HG02852 (cell line): ENCODE results near the gene EFHD2.
A peak's percentile ranks its signal among the peaks of the same experiment; 100 is the strongest.
"Not testable (repeated sequence)": the region's sequence is repeated elsewhere in the genome, so short reads cannot be mapped to it uniquely, and the experiment has no call there.

Source experiments
- ATAC-seq: cut with Tn5 transposase; IDR thresholded peaks from one replicate; pipeline ENCODE4 v1.9.1; 2021; ENCODE audit warnings: mild to moderate bottlenecking, moderate library complexity; ENCODE audit not compliant: unreplicated experiment

EFHD2 gene

DNA sequence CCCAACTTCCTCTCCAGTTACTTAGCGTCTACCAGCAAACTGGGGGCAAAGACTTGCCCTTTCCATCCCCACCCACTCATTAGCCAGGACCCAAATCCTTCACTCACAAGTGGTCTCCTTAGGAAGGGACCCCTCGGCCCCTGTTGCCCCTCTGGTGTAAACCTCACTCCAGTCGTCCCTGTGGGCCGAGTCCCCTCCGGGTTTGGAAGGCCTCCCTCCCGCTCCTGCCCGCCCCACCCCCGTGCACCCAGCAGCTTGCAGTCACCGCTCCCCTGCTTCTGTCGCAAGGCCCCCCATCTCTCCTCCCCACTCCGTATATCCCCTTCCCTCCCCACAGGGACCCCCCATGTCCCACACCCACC lies 1.2 kb downstream of the EFHD2 start:
- ATAC-seq = no peak

- ATAC-seq = peak; percentile 36
Measured at GRCh38 chr1:15411593-15412137, 2.0 kb downstream of the EFHD2 start.

- ATAC-seq = no peak
Measured at GRCh38 chr1:15412175-15412800, 2.6 kb downstream of the EFHD2 start.

DNA sequence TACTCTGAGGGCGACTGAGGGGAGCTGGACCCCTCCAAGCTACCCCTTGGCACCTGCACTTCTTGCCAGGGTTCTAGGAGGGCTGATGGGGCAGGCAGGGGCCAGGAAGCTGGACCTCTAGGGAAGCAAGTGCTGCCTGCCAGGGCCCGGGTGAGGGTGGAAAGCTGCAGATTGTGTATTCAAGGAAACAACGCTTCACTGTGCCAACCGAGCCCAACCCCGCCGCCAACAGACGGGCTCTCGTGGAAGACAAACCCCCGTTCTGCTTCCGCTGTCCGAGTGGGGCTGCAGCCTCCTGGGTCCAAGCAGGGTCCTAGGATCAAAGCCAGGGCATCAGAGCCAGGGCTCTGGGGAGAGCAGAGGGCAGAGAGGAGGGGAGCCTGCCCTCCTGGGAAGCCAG lies 3.2 kb downstream of the EFHD2 start:
- ATAC-seq = no peak

- ATAC-seq = no peak
Measured at GRCh38 chr1:15413563-15414444, 4.1 kb downstream of the EFHD2 start.

DNA sequence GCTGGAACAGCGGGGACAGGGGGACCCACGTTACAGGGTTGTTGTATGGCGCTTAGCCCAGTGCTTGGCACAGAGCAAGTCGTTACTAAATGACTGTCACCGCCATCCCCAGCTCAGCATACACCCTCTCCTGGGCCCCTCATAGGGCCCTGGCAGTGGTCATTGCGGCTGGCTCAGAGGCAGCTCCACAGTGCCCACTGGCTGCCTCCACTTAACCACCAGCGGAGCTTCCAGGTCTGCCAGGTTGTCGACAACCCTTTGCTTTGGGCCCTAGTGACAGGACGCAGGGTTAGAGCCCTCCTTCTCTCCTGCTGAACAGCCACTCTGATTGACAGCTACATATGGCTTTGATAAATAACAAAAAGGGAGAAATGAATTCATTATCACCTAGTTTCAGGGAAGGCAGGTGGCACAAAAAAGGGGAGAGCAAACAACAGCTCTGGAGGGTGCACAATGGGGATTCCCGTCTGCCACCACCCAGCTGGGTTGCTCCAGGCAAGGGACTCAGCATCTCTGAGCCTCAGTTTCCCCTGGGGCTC lies 4.8 kb downstream of the EFHD2 start:
- no peak for ATAC-seq

DNA sequence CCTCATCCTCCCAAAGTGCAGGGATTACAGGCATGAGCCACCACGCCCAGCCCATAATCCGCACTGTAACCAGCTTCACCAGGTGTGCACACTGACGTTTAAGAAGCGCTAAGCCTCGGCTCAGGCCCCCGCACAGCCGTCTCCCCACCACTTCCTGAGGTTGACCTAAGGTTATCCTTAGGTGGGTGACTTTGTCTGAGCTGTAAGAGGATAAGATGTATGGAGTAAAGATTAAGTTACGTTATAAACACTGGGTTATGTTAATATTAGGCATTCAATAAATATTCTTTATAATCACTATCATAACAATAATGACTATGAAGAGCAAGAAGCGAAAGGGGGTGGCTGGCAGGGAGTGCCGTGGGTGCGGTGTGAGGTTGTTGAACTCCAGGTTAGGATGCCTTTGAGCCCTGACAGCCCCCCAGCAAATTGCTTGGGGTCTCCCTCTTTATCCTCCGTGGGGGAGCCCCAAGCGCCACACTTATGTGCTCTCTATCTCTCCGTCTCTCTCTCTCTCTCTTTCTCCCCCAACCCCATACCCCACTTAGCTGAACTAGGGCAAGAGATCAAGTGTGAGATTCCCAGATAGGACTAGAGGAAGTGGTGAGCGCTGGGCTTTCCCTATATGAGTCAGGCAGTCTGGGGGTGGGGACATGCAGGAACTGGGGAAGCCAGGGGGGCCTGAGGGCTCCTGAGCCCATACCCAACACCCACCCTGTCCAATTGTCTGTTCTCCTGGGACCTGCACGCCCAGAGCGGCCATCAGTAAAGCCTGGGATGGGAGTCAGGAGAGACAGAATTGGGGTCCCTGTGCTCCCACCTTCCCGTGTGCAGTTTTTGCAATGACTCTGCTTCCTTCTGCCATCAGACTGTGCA lies 7.6 kb downstream of the EFHD2 start:
- ATAC-seq = peak; percentile 42

DNA sequence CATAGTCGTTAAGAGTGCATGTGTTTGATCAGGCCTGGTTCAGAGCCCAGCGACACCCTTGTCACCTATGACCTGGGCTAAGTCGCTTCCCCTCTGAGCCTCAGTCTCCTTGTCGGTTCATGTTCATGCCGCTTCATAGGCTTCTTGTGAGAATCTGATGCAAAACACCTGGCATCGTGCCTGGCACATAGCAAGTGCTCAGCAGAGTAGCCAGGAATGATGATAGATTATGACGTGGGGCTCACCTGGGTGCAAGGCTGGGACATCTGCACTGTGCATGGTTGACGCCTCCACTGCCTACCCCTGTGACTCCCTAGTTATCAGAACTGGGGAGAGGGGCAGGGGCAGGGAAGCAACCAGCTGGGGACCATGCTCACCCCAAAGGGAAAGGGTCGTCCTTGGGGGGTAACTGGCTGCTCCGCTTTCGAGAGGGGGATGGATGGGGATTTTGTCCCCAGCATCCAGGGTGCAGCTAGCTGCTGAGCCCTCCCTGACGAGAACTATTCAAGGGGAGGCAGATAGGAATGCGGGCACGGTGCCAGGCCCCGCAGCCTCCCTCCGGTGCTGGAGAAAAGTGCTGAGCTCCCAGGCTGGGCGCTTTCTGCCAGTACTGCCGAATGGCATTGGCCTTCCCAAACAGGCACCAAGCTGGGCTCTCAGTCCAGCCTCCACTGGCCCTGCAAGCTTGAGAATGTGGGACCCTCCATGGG lies 9.3 kb downstream of the EFHD2 start:
- no peak for ATAC-seq

- no peak for ATAC-seq
Measured at GRCh38 chr1:15420853-15421465, 11.3 kb downstream of the EFHD2 start.

- no peak for ATAC-seq
Measured at GRCh38 chr1:15422871-15423270, 13.2 kb downstream of the EFHD2 start.

- ATAC-seq = no peak
Measured at GRCh38 chr1:15423355-15424077, 13.8 kb downstream of the EFHD2 start.

- ATAC-seq = no peak
Measured at GRCh38 chr1:15424146-15424667, 14.5 kb downstream of the EFHD2 start.

DNA sequence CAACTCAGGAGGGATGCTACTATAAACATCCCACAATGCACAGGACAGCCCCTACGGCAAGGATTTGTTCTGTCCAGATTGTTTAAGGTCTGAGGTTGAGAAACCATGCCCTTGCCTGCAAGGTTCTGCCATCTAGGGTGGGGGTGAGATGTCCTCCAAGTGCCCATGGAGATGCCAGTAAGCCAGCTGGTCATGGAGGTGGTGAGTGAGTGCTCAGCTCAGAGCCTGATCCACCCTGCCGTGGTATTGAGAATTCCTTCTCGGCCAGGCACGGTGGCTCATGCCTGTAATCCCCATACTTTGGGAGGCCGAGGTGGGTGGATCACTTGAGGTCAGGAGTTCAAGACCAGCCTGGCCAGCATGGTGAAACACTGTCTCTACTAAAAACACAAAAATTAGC lies 15.3 kb downstream of the EFHD2 start:
- no peak for ATAC-seq

DNA sequence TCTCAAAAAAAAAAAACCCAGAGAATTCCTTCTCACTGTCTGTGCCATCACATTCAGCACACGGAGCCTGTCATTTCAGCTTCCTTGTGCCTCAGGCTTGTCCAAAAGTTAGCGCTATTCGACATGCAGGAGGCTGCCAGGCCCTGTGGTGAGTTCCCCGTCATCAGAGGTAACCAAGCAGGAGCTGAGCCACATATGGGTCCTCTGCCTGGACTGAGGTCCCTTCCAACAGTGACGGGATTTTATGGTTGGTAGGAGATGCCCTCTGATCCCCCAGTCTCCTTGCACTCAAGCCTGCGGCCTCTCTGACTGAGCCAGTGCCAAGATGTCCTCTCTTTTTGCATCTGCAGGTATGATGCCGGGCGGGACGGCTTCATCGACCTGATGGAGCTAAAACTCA lies 15.8 kb downstream of the EFHD2 start:
- no peak for ATAC-seq

DNA sequence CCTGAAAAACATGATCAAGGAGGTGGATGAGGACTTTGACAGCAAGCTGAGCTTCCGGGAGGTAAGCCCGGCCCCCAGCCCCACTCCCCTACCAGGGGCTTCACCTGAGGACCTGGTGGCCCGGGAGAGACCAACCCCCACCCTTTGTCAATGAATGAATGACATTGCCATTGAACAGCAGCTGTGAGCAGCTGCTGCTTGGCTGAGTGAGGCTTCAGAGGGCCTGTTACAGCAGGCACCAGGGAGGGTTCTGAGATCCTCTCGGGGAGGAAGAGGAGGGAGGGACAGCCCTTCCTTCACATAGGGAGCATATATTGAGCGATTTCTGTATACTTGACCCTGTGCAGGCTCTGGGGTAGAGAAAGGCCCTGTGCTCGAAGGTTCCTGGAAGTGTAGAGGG lies 16.3 kb downstream of the EFHD2 start:
- ATAC-seq = no peak

- no peak for ATAC-seq
Measured at GRCh38 chr1:15426492-15427279, 17.0 kb downstream of the EFHD2 start.

- no peak for ATAC-seq
Measured at GRCh38 chr1:15427280-15427666, 17.6 kb downstream of the EFHD2 start.

DNA sequence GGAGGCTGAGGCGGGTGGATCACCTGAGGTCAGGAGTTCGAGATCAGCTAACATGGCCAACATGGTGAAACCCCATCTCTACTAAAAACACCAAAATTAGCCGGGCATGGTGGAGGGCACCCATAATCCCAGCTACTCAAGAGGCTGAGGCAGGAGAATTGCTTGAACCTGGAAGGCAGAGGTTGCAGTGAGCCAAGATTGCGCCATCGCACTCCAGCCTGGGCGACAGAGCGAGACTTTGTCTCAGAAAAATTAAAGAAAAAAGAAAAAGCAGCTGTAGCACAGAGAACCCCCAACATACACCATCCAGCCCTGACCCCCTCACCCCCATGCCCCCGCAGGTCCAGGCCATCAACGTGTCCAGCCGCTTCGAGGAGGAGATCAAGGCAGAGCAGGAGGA lies 18.6 kb downstream of the EFHD2 start:
- not testable (repeated sequence) for ATAC-seq
